Measurements from ENCODE around the gene SLIT1. TPM values are rescaled to one million over a fixed set of nuclear protein-coding genes. Genes with fewer than 3 reads are reported as not detected.

SLIT1 gene
- total and polyA plus RNA-seq, 2 experiments from 2014 or later: not detected

DNA sequence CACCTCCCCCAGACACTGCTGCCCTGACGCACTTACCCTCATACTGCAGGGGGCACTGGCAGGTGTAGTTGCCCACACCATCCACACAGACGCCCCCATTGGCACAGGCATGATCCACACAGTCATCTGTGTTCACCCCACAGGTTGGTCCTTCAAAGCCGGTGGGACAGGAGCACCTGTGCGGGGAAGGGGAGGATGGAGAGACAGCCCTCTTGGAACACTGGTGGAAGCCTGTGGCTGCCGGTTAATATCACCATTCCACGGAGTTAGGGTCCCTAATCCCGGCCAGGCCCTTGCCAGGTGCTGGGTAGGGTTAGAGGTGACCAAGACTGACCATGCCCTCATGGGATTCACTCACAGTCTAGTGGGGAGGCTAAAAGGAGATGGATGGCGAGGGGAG is 171.8 kb downstream of the SLIT1 start:
- H4K20me1 ChIP-seq (ENCODE audit: insufficient read depth): no peaks in the 10 kb centered on the region
- no peaks in the 10 kb centered on the region for H3F3A ChIP-seq (ENCODE audit: insufficient read depth)
- H3K9me2 ChIP-seq (ENCODE audit: insufficient read depth): no peaks in the 10 kb centered on the region
- no peak for DNase-seq
- no peaks in the 10 kb centered on the region for H3K9me3 ChIP-seq (ENCODE audit: low read depth)
- H3K4me2 ChIP-seq (ENCODE audit: unreplicated experiment): no peak overlapping the region
- no peak for TF ChIP-seq EZH2phosphoT487 (IDR thresholded peaks at IDR 0.05; ENCODE audit: insufficient read depth, low read depth)
- no peak for TF ChIP-seq EZH2 (IDR thresholded peaks at IDR 0.05; ENCODE audit: insufficient read depth, poor library complexity, severe bottlenecking)
- no peaks in the 10 kb centered on the region for H3K27me3 ChIP-seq (replicated peaks; ENCODE audit: insufficient read depth)
- H2AFZ ChIP-seq: no peak overlapping the region
- H3K4me3 ChIP-seq: no peak overlapping the region
- H3K36me3 ChIP-seq (ENCODE audit: low read depth): no peaks in the 10 kb centered on the region
- in situ Hi-C loops (cut with MboI): no loop called here
- no peaks in the 10 kb centered on the region for H3K4me1 ChIP-seq (ENCODE audit: insufficient read depth)
- H3K9ac ChIP-seq: no peak overlapping the region
- H3K27ac ChIP-seq: no peak overlapping the region
- no peaks in the 10 kb centered on the region for H3K79me2 ChIP-seq (ENCODE audit: insufficient read depth)
- 68 to 73% methylated on average over 8 of the region's 8 CpGs for WGBS, 2 experiments (ENCODE audit: low coverage in 1 of 2, low lambda C conversion rate in 2 of 2, missing lambda C conversion rate in 2 of 2)

- 65 to 72% methylated on average over 8 of the region's 8 CpGs for WGBS, 2 experiments (ENCODE audit: low coverage in 1 of 2, low lambda C conversion rate in 2 of 2, missing lambda C conversion rate in 2 of 2)
- Histone ChIP-seq H3K4me3 (no peak overlapping the region), H3K4me1 (ENCODE audit: insufficient read depth) (no peaks in the 10 kb centered on the region), H3K4me2 (ENCODE audit: unreplicated experiment) (no peak overlapping the region), H3K36me3 (ENCODE audit: low read depth) (no peaks in the 10 kb centered on the region), H3K9me2 (ENCODE audit: insufficient read depth) (no peaks in the 10 kb centered on the region), H4K20me1 (ENCODE audit: insufficient read depth) (no peaks in the 10 kb centered on the region), H3K27ac (no peak overlapping the region), H3F3A (ENCODE audit: insufficient read depth) (no peaks in the 10 kb centered on the region), H3K79me2 (ENCODE audit: insufficient read depth) (no peaks in the 10 kb centered on the region), H3K9ac (no peak overlapping the region), H3K27me3 (replicated peaks; ENCODE audit: insufficient read depth) (no peaks in the 10 kb centered on the region), H3K9me3 (ENCODE audit: low read depth) (no peaks in the 10 kb centered on the region), H2AFZ (no peak overlapping the region)
- no peak for DNase-seq
- in situ Hi-C loops (cut with MboI): no loop called here
- no peak for TF ChIP-seq EZH2 (IDR thresholded peaks at IDR 0.05; ENCODE audit: insufficient read depth, poor library complexity, severe bottlenecking)
- no peak for TF ChIP-seq EZH2phosphoT487 (IDR thresholded peaks at IDR 0.05; ENCODE audit: insufficient read depth, low read depth)
Measured at GRCh38 chr10:97013568-97013967, 172.2 kb downstream of the SLIT1 start.

- WGBS, 2 experiments (ENCODE audit: low coverage in 1 of 2, low lambda C conversion rate in 2 of 2, missing lambda C conversion rate in 2 of 2): 69 to 71% methylated on average over 8 of the region's 8 CpGs
- no peaks in the 10 kb centered on the region for H3K27me3 ChIP-seq (replicated peaks; ENCODE audit: insufficient read depth)
- TF ChIP-seq EZH2 (IDR thresholded peaks at IDR 0.05; ENCODE audit: insufficient read depth, poor library complexity, severe bottlenecking): no peak
- no peak for TF ChIP-seq EZH2phosphoT487 (IDR thresholded peaks at IDR 0.05; ENCODE audit: insufficient read depth, low read depth)
- no peaks in the 10 kb centered on the region for H3K36me3 ChIP-seq (ENCODE audit: low read depth)
- in situ Hi-C loops (cut with MboI): no loop called here
- no peaks in the 10 kb centered on the region for H3K9me3 ChIP-seq (ENCODE audit: low read depth)
- H4K20me1 ChIP-seq (ENCODE audit: insufficient read depth): no peaks in the 10 kb centered on the region
- H3K9me2 ChIP-seq (ENCODE audit: insufficient read depth): no peaks in the 10 kb centered on the region
- H3K27ac ChIP-seq: no peak overlapping the region
- no peak overlapping the region for H3K4me3 ChIP-seq
- H3K79me2 ChIP-seq (ENCODE audit: insufficient read depth): no peaks in the 10 kb centered on the region
- no peak overlapping the region for H2AFZ ChIP-seq
- no peak for DNase-seq
- H3F3A ChIP-seq (ENCODE audit: insufficient read depth): no peaks in the 10 kb centered on the region
- no peak overlapping the region for H3K4me2 ChIP-seq (ENCODE audit: unreplicated experiment)
- no peaks in the 10 kb centered on the region for H3K4me1 ChIP-seq (ENCODE audit: insufficient read depth)
- no peak overlapping the region for H3K9ac ChIP-seq
Measured at GRCh38 chr10:97012470-97012869, 173.3 kb downstream of the SLIT1 start.

DNA sequence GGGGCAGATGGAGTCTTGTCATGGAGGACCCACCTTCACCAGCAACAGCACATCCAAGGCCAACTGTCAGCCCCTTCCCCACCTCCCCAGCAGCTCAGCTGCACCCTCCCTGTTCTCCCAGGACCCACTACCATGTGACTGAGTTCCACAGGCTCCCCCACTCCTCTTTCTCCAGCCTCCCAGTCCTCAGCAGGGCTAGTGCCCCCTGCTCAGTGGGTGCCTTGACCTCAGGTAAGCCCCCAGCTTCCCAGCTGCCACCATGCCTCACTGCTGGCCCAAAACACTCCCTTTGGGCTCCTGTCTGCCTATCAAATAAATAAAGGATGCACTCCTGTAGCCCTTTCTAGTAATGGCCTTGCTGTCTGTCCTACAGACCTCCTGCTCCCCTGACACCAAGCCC is 174.4 kb downstream of the SLIT1 start:
- Histone ChIP-seq H3K4me2 (ENCODE audit: unreplicated experiment) (no peak overlapping the region), H3K9me2 (ENCODE audit: insufficient read depth) (no peaks in the 10 kb centered on the region), H3K4me3 (no peak overlapping the region), H3F3A (ENCODE audit: insufficient read depth) (no peaks in the 10 kb centered on the region), H4K20me1 (ENCODE audit: insufficient read depth) (no peaks in the 10 kb centered on the region), H3K27me3 (replicated peaks; ENCODE audit: insufficient read depth) (no peaks in the 10 kb centered on the region), H3K79me2 (ENCODE audit: insufficient read depth) (no peaks in the 10 kb centered on the region), H3K27ac (no peak overlapping the region), H3K4me1 (ENCODE audit: insufficient read depth) (no peaks in the 10 kb centered on the region), H3K9me3 (ENCODE audit: low read depth) (no peaks in the 10 kb centered on the region), H3K9ac (no peak overlapping the region), H2AFZ (no peak overlapping the region), H3K36me3 (ENCODE audit: low read depth) (no peaks in the 10 kb centered on the region)
- DNase-seq: no peak
- TF ChIP-seq EZH2phosphoT487 (IDR thresholded peaks at IDR 0.05; ENCODE audit: insufficient read depth, low read depth): no peak
- TF ChIP-seq EZH2 (IDR thresholded peaks at IDR 0.05; ENCODE audit: insufficient read depth, poor library complexity, severe bottlenecking): no peak
- in situ Hi-C loops (cut with MboI): no loop called here

GRCh38 chr10:97010695-97011206 is 175.0 kb downstream of the SLIT1 start:
- H3K4me1 ChIP-seq (ENCODE audit: insufficient read depth): no peaks in the 10 kb centered on the region
- H3K4me3 ChIP-seq: no peak overlapping the region
- H3F3A ChIP-seq (ENCODE audit: insufficient read depth): no peaks in the 10 kb centered on the region
- DNase-seq: no peak
- in situ Hi-C loops (cut with MboI): no loop called here
- H3K4me2 ChIP-seq (ENCODE audit: unreplicated experiment): no peak overlapping the region
- no peaks in the 10 kb centered on the region for H3K36me3 ChIP-seq (ENCODE audit: low read depth)
- no peaks in the 10 kb centered on the region for H3K79me2 ChIP-seq (ENCODE audit: insufficient read depth)
- H3K27ac ChIP-seq: no peak overlapping the region
- TF ChIP-seq EZH2 (IDR thresholded peaks at IDR 0.05; ENCODE audit: insufficient read depth, poor library complexity, severe bottlenecking) (no peak), EZH2phosphoT487 (IDR thresholded peaks at IDR 0.05; ENCODE audit: insufficient read depth, low read depth) (no peak)
- no peaks in the 10 kb centered on the region for H3K9me3 ChIP-seq (ENCODE audit: low read depth)
- H4K20me1 ChIP-seq (ENCODE audit: insufficient read depth): no peaks in the 10 kb centered on the region
- H3K9me2 ChIP-seq (ENCODE audit: insufficient read depth): no peaks in the 10 kb centered on the region
- no peak overlapping the region for H2AFZ ChIP-seq
- whole genome bisulfite sequencing, 2 experiments (ENCODE audit: low coverage in 1 of 2, low lambda C conversion rate in 2 of 2, missing lambda C conversion rate in 2 of 2): 41 to 54% methylated on average over 3 to 4 of the region's 4 CpGs
- H3K27me3 ChIP-seq (replicated peaks; ENCODE audit: insufficient read depth): no peaks in the 10 kb centered on the region
- no peak overlapping the region for H3K9ac ChIP-seq

All from GM23248 (cell line).